Epithelial cell of proximal tubule (primary cell): ENCODE measurements around the gene KLK3. TPM values are rescaled to one million over a fixed set of nuclear protein-coding genes. Genes with fewer than 3 reads are reported as not detected.

Experiments
- DNase-seq: peaks from one replicate; pipeline ENCODE4 v3.0.0-alpha.2; 2011; ENCODE audit warnings: low read depth
- H3K4me3 ChIP-seq: 2 replicates; pipeline ENCODE4 v1.5.1; 2011; ENCODE audit warnings: low read depth, mild to moderate bottlenecking, low read length
- CTCF ChIP-seq: conservative IDR thresholded peaks from 2 replicates; pipeline ENCODE4 v1.5.1; 2012; ENCODE audit warnings: low read depth, mild to moderate bottlenecking, low read length
- total RNA-seq: library from RNA; depleted of rRNA; stranded (reverse); fragments of >200 nt; gene quantifications from 2 replicates; pipeline ENCODE4 v1.2.3, GENCODE V29; 2015

KLK3 gene
- total RNA-seq, 1 donor from 2014 or later: not detected

- DNase-seq: no peak
- H3K4me3 ChIP-seq: no peak overlapping the region
- no peak for TF ChIP-seq CTCF
Observed at GRCh38 chr19:50831026-50831396, 23.7 kb upstream of the KLK3 start.

- no peak for DNase-seq
- H3K4me3 ChIP-seq: no peak overlapping the region
- no peak for TF ChIP-seq CTCF
Observed at GRCh38 chr19:50832666-50833065, 22.0 kb upstream of the KLK3 start.

GRCh38 chr19:50833117-50833801, 21.5 kb upstream of the KLK3 start, which contains the start of gene KLK15:
Gene KLK15, minus strand, starts transcription at chr19:50833574. Its CDS starts 2,082 bp downstream, at chr19:50831492.
- no peak for DNase-seq
- no peak within 1 kb of the TSS for H3K4me3 ChIP-seq
- no peak for TF ChIP-seq CTCF

GRCh38 chr19:50833802-50834167, 20.9 kb upstream of the KLK3 start:
- no peak overlapping the region for H3K4me3 ChIP-seq
- DNase-seq: no peak
- no peak for TF ChIP-seq CTCF

- TF ChIP-seq CTCF: no peak
- peak overlapping the region; percentile 68 for H3K4me3 ChIP-seq
- no peak for DNase-seq
Observed at GRCh38 chr19:50835103-50835784, 19.5 kb upstream of the KLK3 start.

GRCh38 chr19:50835785-50836542, 18.8 kb upstream of the KLK3 start:
- H3K4me3 ChIP-seq: peak overlapping the region; percentile 68
- no peak for TF ChIP-seq CTCF
- DNase-seq: no peak
